HG03354 (cell line): ENCODE measurements around the gene CCDC27.

Experiments
- ATAC-seq: cut with Tn5 transposase; IDR thresholded peaks from one replicate; pipeline ENCODE4 v1.9.1; 2021; ENCODE audit warnings: mild to moderate bottlenecking; ENCODE audit not compliant: unreplicated experiment, poor library complexity, severe bottlenecking

Gene CCDC27

DNA sequence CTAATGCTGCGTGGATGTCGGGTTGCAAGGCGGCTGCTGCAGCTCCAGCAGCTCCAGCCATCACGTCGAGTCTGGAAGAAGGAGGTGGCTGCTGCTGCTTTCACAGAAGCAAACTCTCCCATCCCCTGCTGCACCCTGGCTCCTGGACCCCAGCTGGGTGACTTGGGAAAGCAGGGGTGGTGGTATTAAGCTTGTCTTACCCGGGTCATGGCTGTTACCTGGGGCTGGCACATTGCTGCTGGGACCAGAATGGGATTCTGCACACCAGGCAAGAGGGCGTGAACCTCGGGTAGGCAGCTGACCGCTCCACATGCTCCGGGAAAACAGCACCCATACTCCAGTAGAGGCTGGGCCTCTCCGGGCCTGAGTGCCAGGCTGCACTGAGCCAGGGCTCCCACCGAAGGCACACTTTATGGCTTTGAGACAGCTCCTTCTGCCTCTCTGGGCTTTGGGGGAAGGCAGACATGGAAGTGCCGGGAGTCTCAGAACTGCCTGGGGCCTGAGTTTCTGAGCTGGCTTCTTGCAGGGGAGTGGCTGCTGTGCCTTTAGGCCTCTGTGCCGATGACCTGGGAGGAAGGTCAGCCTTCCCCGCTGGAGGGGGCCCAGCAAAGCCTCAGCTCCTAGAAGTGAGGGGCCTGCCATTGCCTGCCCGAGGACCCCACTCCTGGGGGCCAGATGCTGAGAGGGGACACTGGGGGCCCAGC lies 21.5 kb downstream of the CCDC27 start:
- no peak for ATAC-seq

DNA sequence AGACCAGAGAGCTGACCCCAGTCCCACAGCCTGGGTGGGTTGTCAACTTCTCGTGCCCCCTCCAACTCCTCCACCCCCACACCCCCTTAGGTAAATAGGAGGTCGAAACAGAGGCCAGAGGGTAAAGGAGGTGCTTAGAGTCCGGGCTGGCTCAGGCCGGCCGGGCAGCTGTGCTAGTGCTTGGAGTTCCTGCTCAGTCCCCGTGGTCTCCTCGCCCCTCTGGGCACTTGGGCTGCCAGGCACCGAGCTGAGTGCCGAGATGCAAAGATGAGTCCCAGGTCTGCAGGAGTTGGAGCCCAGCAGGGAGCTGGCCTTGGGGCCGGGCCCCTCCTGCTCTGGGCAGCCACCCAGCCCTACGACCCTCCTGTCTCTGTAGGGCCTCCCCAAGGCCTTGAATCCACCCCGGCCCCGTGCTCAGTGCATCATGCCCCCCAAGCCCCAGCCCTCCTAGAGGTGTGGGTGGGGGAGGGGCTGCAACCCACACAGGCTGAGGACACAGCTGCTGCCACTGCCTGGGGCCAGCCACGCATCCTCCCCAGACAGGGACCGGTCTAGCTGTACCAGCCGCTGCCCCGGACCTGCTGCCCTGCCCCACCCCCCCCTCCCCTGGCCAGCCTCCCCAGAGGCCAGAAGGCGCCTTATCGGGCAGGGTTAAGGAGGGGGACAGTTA lies 22.2 kb downstream of the CCDC27 start:
- ATAC-seq = no peak

DNA sequence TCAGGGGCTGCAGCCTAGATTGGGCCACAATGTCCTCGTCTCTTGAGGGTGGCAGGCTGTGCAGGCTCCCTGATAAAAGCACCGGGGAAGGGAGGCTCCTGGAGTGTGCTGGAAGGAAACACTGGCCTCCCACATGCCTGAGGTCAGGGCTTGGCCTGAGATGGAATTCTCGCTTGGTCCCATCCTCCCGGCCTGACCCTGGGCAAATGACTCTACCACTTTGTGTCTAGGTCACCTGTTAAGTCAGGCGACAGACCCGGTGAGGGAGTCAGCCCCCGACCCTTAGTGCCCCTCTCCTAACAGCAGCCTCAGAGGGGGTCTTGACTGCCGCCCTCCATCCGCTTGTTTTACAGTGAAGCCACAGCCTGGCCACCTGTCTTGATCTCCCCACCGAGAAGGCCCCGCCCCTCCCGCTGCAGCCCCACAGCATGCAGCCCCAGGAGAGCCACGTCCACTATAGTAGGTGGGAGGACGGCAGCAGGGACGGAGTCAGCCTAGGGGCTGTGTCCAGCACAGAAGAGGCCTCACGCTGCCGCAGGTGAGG lies 22.8 kb downstream of the CCDC27 start:
- no peak for ATAC-seq

DNA sequence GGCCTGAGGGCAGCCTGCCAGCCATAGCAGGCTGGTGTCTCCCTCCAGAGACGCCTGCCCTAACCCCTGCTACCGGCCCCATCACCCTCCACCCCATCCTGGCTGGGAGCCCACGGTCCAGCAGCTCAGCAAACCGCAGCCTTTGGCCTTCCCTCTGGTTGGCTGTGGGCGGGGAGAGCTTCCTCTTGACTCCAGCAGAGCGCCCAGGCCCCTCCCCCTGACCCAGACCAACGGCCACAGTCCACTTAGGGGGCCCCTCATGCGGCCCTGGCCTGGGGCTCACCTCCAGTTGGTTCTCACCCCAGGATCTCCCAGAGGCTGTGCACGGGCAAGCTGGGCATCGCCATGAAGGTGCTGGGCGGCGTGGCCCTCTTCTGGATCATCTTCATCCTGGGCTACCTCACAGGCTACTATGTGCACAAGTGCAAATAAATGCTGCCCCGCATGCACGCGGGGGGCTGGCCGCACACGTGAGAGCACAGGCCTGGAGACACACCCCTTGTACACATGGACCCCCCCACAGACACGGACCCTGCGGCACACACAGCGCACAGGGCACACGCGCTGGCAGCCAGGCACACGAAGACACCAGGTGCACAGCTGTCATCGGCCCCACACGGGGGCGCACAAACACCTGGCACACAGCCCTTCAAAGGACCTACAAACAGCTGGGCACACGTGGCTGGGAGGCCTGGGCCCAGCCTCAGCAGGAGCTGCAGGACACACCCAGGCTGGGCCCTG lies 23.4 kb downstream of the CCDC27 start:
- no peak for ATAC-seq

DNA sequence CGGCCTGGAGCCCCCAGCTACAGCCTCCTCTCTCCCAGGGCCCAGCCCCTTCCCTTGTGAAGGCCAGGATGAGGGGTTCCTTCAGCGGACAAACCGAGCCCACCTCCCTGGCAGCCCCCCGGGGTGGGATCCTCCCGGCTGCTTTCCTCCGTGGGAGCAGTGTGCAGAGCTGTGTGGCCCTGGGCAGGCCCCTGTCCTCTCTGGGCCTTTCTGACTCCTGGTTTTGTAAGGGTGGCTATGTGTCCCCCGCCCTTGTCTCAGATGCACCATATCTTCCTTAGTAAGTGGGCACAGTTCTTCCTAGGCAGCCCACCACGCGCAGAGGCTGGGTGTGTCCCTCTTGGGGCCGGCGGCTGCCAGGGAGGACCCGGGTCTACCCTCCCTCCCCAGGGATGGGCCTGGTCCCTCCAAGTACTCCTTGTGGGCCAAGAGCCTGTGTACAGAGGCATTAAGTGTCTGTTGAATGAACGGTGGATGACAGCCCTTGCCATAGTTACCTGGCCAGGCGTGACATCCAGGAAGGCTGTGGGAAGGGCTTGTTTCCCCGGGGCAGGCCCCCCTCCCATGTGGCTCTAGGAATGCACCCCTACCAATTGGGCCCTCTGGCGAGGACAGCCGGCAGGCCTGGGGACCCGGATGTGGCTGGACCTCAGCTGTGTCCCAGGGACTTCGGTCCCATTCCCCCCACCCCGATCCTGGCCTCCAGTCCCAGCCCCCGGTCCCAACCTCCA lies 24.1 kb downstream of the CCDC27 start:
- no peak for ATAC-seq

DNA sequence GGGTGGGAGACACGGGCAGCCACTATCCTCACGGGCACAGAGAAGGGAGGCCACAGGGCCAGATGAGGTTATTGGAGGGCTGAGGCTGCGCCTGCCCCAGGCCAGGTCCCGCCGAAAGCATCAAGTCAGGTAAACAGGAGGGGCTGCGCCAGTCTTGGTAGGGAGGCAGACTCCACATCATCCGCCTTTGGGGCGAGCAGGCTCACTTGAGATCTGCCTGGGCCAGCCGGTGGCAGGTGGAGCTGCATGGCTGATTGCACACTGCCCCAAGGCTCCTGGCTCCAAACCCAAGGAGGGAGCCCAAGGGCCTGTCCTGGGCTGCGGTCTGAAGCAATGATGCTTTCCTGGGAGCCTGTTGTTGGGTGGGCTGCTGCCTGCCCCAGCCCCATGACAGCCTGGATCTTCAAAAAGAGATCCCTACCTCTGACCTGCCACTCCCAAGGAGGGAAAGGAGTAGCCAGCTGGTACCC lies 24.9 kb downstream of the CCDC27 start:
- no peak for ATAC-seq

DNA sequence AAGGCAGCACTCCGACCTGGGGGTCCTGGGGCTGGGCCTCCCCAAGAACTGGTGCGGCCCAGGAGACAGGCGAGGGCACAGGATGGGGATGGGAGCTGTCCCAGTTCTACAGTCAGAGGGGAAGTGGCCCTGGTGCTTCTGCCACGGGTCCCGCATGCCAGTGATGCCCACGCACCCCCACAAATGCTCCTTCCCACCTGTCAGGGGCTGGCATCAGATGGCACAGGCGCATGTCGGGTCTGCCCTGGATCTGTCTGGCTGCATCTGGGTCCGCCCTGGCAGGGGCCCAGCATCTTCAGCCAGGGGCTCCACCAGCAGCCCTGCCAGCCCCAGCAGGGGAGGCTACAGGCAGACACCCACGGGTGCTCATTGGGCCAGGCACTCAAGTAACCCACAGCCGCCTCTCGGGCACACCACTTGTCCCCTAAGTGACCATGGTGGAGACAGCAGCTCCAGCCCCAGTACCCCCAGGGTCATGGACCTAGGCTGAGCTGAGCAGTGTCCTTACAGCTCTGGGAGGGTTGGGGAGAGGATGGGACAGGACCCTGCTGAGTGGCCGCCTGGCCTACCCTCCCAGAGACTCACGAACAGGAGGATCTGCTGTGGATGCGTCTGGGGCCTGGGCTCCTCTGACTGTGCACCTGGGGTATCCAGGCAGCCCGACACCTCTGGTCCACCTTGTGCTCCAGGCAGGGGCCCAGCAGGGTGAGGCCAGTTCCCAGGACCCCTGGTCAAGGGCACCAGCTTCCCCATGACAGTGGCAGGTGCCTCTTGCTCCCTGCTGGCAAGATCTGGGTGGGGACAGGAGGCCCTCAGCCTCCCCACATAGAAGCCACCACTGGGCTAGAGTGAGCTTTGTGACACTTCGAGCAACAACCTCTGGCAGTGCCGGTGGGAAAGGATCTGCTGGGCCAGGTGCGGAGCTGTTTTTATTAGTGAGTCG lies 25.7 kb downstream of the CCDC27 start:
- no peak for ATAC-seq

DNA sequence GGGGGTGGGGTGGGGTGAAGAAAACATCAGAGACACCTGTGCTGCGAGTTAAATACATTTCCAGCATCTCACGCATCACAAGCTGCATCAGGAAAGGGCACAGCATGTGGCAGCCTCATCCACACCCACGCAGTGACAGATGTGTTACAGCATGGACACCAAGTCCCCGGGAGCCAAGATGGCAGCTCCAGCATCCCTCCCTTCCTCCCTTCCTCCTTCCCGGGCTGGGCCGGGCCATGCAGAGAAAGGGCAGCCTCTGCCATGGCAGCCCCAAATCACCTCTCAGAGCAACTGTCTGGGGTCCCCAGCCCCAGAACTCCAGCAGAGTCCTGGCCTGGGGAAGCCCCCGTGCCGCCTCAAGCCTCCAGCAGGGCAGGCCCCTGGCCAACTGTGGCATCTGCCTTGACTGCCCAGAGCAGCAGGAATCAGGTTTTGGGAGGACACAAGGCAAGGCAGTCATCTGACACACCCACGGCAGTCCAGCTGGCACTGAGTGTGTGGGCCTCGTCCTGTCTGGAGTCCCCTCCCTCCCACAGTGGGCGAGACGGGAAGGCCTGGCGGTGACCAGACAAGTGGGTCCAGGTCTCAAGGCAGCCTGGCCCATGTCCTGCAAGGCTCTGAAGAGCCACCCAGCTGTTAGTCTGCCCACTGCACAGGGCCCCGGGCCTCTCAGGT lies 26.5 kb downstream of the CCDC27 start:
- no peak for ATAC-seq

DNA sequence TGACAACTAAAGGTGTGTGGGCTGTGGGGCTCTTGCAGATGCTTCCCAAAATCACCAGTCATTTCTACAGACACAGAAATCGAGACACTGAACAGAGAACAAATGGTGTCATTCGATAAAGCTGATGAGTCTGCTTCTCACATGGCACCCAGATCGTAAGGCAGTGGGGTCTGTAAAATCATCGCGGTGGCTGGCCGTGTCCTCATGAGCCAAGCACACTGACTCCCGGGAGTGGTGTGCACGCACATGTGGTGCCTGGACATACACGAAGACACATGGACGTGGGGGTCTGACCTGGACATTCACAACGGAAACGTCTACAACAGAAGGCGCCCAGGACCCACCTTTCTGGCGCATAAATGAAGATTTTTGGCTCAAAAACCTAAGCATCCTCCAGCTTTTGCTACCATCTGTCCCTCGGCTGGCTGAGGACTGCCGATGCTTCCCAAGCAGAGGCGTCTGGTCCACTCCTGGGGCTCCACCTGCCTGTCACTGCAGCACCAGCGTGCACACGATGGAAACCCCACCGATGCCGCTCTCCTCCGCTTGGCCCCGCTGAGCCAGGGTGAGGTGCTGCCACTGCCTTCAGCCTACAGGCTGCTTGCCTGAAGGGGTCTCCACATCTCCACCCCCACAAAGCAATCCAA lies 27.1 kb downstream of the CCDC27 start:
- ATAC-seq = no peak

DNA sequence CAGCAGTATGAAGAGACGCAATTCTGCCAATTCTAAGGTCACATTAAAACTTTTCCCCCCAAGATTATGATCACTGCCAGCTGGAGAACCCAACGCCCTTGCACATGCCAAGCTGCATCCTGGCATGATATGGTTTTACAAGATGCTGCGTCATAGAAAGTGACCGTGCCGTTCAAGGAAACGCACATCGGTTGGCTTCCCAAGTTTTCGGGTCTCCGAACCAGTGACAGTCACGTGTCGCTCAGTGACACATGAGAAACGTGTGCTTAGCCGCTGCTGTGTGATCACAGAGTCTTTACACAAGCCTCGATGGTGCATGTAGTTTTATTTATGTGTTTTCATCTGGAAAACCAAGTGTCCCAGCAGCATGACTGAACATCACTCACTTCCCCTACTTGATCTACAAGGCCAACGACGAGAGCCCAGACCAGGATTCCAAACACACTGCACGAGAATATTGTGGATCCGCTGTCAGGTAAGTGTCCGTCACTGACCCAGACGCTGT lies 27.7 kb downstream of the CCDC27 start:
- ATAC-seq = no peak

DNA sequence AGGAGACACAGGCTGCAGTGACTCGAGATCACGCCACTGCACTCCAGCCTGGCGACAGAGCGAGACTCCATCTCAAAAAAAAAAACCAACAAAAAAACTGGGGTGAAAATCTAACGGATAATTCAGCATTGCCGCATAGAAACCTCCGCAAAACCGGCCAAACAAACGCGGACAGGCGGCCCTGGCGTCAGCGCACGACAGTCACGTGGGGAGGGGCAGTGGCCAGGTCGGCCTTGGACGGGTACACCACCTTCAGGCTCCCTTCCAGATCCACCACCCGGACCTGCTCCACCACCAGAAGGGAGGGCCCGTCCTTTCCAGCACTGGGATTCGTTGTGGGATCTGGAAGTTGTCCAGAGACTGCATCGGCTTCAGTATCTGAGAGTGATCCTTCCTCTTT lies 28.7 kb downstream of the CCDC27 start:
- ATAC-seq = no peak

DNA sequence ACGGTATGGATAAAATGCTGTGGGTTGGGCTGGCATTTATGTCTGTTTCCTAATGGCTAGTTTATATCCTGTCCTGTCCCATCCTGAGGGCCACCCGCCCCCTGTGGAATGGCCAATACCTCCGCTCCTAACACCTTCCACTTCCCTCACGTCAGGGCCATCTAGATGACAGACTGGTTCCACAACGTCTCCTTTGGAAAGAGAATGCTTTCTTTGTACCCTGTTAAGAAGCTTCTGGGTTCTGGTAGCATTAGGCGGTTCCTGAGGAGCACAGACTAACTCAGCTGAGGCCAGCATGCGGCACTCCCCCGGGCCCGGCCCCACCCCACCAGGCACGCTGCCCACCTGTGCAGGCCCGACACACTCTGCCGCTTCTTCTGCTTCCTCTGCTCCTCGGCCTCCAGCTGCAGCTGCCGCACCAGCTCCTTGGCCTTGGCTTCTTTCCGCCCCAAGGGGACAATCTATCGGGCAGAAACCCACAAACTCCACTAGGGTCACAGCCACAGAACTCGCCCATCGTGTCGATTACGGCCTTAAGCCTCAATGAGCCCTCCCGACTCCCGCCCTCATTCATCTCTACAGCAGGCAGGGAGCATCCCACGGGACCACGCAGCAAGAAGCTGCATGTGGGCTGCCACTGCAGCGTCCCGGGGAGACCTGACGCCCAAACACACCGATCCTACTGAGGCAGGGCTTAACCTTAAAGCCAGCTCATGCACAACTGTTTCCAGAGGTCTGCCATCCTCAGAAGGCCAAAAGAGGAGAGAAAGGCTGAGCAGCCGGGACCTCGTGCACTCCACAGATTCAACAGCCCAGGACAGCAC lies 31.6 kb downstream of the CCDC27 start:
- no peak for ATAC-seq

DNA sequence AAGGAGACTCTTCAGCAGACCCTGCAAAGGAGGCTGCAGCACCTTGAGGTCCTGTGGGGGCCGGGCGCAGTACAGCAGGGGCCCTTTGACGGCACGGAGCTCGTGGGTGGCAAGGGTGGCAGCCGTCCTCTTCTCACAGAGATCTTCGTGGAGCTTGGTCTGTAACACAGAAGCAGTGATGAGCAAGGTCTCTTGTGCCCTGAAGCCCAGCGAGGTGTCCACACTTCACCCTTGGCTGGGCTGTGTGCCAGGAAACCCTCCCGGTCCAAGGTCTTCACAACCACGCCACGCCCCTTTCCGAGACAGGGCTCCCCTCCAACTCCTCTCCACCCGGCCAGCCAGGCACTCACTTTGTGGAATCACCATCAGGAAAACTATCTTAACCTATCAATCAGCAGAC lies 32.8 kb downstream of the CCDC27 start:
- ATAC-seq = no peak

DNA sequence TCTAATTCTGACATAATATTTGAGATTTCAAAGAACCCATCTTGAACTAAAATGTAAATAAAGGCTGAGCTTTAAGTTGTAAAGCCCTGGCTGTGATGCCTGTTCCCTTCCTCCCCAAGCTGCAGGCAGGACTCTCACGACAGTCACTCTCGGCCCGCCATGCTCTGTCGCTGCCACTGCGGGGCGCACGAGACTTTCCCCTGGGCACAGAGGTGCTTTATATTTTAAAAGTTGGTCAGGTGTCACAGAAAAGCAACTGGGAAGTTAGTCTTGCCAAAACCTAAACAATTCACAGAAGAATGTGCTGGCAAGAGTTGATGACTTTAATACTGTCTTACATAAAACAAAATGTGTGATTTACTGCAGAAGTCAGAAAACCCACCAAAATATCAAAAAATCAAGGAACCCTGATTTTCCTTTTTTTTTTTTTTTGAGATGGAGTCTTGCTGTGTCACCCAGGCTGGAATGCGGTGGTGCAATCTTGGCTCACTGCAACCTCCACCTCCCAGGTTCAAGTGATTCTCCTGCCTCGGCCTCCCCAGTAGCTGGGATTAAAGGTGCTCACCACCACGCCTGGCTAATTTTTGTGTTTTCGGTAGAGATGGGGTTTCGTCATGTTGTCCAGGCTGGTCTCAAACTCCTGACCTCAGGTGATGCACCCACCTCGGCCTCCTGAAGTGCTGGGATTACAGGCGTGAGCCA lies 33.4 kb downstream of the CCDC27 start:
- no peak for ATAC-seq

DNA sequence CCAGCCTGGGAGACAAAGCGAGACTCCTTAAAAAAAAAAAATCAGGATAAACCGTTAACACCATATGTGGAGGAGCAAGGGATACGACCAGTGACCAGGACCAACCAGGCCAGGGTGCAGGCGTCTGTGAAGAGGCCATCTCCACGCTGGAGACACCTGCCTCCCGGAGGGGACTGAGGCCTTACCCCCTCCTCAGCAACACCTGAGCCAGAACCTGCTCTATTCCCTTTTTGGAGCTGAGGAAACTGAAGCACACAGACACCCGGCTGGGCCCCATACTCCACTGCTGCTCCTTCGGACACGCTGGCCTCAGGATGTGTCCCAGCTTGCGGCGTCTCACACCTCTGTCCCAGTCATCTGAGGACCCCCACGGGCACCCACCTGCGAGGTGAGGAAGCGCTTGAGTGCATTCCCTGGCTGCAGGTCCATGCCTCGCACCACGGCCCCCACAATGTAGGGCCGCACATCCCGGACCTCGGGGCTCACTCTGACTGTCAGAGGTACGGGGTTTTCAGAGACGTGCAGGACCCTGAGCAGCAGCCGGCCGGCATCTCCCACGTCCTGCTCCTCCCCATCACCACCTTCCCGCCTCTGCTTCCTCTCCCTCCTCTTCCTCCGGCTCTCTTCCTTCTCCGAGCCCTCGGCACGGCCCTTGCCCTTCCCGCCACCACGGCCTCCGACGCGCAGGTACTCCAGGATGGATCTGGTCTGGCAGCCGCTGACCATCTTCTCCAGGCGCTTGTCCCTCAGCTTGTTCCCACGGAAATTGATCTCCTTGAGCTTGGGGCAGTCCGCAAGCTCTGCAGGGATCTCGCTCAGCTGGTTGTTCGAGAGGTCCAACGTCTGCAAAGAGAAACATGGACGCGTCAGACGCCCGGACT lies 34.5 kb downstream of the CCDC27 start:
- no peak for ATAC-seq
